Keratinocyte (primary cell): ENCODE measurements around the gene EPM2AIP1. TPM values are rescaled to one million over a fixed set of nuclear protein-coding genes. Genes with fewer than 3 reads are reported as not detected.
A peak's percentile ranks its signal among the peaks of the same experiment; 100 is the strongest.

Source experiments
- DNase-seq: peaks from one replicate; pipeline ENCODE4 v3.0.0-alpha.2; 2011; ENCODE audit warnings: low read depth, missing footprints, low spot score
- FAIRE-seq: peaks from 2 replicates; lab custom pipeline; 2011; peaks lifted over from hg19 to GRCh38; lab: Jason Lieb, UNC
- H2AFZ ChIP-seq: 2 replicates; pipeline ENCODE4 v1.6.0; 2012; ENCODE audit warnings: low read length, control low read depth, inconsistent platforms; ENCODE audit not compliant: control insufficient read depth
- H3K27ac ChIP-seq: 2 replicates; pipeline ENCODE4 v1.5.1; 2011; ENCODE audit warnings: low read length; ENCODE audit not compliant: control insufficient read depth, insufficient read depth
- H3K27me3 ChIP-seq: 3 replicates; pipeline ENCODE4 v1.6.0; 2011; ENCODE audit warnings: low read length; ENCODE audit not compliant: control insufficient read depth, insufficient read depth; ENCODE audit errors: extremely low read depth
- H3K36me3 ChIP-seq, 2 experiments: 2 replicates in 1 of 2; 3 replicates in 1 of 2; pipeline ENCODE4 v1.5.1; 2011; ENCODE audit warnings: low read length in 2 of 2, mild to moderate bottlenecking in 1 of 2; ENCODE audit not compliant: control insufficient read depth in 2 of 2, insufficient read depth in 2 of 2; ENCODE audit errors: extremely low read depth in 1 of 2
- H3K4me1 ChIP-seq: 3 replicates; pipeline ENCODE4 v1.5.1; 2011; ENCODE audit warnings: low read length; ENCODE audit not compliant: control insufficient read depth, insufficient read depth; ENCODE audit errors: extremely low read depth
- H3K4me2 ChIP-seq: 3 replicates; pipeline ENCODE4 v1.6.0; 2011; ENCODE audit warnings: low read depth, low read length; ENCODE audit not compliant: control insufficient read depth, insufficient read depth; ENCODE audit errors: extremely low read depth
- H3K4me3 ChIP-seq, 3 experiments: fragments of 200-600 bp in 1 of 3; sonication (generic) in 1 of 3; 2 replicates in 2 of 3; 3 replicates in 1 of 3; pipeline ENCODE4 v1.5.1; 2011 to 2016; ENCODE audit warnings: low read length in 3 of 3, mild to moderate bottlenecking in 3 of 3, control low read depth in 2 of 3, inconsistent platforms in 1 of 3, low read depth in 1 of 3, mixed read lengths in 1 of 3, mixed run types in 1 of 3, moderate library complexity in 1 of 3; ENCODE audit not compliant: control insufficient read depth in 2 of 3, insufficient read depth in 2 of 3; ENCODE audit errors: extremely low read depth in 1 of 3
- H3K79me2 ChIP-seq: 2 replicates; pipeline ENCODE4 v1.6.0; 2012; ENCODE audit warnings: low read length; ENCODE audit not compliant: control insufficient read depth, insufficient read depth
- H3K9ac ChIP-seq: 3 replicates; pipeline ENCODE4 v1.6.0; 2011; ENCODE audit warnings: low read length; ENCODE audit not compliant: control insufficient read depth, insufficient read depth; ENCODE audit errors: extremely low read depth
- H3K9me1 ChIP-seq: 3 replicates; pipeline ENCODE4 v1.6.0; 2011; ENCODE audit warnings: low read length; ENCODE audit not compliant: control insufficient read depth, insufficient read depth; ENCODE audit errors: extremely low read depth
- H3K9me3 ChIP-seq: 2 replicates; pipeline ENCODE4 v1.5.1; 2012; ENCODE audit warnings: low read depth, low read length; ENCODE audit not compliant: control insufficient read depth
- H4K20me1 ChIP-seq: 3 replicates; pipeline ENCODE4 v1.6.0; 2011; ENCODE audit warnings: low read length; ENCODE audit not compliant: control insufficient read depth, insufficient read depth; ENCODE audit errors: extremely low read depth
- EZH2 ChIP-seq: IDR thresholded peaks from one replicate; pipeline ENCODE4 v1.6.1; 2012; ENCODE audit warnings: inconsistent platforms, mild to moderate bottlenecking, low read length, moderate library complexity
- dilution Hi-C: fragments of 300-500 bp; cut with MboI; formaldehyde crosslinking; loops from one replicate; pipeline ENCODE4 v1.7.0; 2020; ENCODE audit warnings: low sequenced_read_pairs; ENCODE audit not compliant: extremely low pct_ligation_motif_present
- polyA plus RNA-seq, 5 experiments: library from polyadenylated mRNA; depleted of rRNA in 3 of 5; stranded (reverse) in 3 of 5; stranded (forward) in 1 of 5; unstranded in 1 of 5; fragments of >200 nt; gene quantifications; 1 replicate in 1 of 5; 2 replicates in 3 of 5; 3 replicates in 1 of 5; pipeline versions ENCODE4 v1.2.1 to v1.2.3, GENCODE V29; 2011 to 2012; ENCODE audit warnings: missing spikeins in 2 of 5, low read depth in 1 of 5, low replicate concordance in 1 of 5
- TF ChIP-seq, protein P1 (sequence below), 3 experiments: IDR thresholded peaks in 1 of 3; conservative IDR thresholded peaks in 1 of 3; optimal IDR thresholded peaks in 1 of 3; 2 replicates in 2 of 3; 3 replicates in 1 of 3; pipeline versions ENCODE3 to v1.5.1; 2011; ENCODE audit warnings: low read length in 3 of 3, mild to moderate bottlenecking in 3 of 3, moderate library complexity in 2 of 3, control low read depth in 1 of 3, inconsistent platforms in 1 of 3; ENCODE audit not compliant: insufficient read depth in 2 of 3; ENCODE audit errors: extremely low read depth in 1 of 3

The EPM2AIP1 gene
- polyA plus RNA-seq, 1 donor (not counting 4 experiments of a cell fraction or from before 2014, with no cell fraction given) = 5.5 TPM

DNA sequence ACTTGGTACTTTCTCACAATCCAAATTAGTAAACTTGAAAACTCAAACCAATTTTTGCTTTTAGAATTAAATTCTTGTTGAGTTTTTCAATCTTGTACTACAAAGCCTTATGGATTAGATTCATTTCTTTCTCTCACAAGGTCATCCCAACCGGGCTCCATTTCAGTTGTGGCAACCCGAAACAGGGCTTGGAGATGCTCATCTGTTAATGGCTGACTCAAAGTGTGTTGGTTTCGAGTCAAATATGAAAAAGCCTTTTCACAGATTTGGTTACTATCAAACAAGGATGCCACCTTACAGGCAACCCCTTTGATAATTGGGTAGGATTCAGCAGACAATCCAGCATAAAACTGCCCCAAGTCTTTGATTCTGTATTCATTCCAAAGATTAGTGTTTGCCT is 1.8 kb downstream of the EPM2AIP1 start:
- no peak for DNase-seq
- dilution Hi-C loops = no loop called here
- TF ChIP-seq, protein P1, sequence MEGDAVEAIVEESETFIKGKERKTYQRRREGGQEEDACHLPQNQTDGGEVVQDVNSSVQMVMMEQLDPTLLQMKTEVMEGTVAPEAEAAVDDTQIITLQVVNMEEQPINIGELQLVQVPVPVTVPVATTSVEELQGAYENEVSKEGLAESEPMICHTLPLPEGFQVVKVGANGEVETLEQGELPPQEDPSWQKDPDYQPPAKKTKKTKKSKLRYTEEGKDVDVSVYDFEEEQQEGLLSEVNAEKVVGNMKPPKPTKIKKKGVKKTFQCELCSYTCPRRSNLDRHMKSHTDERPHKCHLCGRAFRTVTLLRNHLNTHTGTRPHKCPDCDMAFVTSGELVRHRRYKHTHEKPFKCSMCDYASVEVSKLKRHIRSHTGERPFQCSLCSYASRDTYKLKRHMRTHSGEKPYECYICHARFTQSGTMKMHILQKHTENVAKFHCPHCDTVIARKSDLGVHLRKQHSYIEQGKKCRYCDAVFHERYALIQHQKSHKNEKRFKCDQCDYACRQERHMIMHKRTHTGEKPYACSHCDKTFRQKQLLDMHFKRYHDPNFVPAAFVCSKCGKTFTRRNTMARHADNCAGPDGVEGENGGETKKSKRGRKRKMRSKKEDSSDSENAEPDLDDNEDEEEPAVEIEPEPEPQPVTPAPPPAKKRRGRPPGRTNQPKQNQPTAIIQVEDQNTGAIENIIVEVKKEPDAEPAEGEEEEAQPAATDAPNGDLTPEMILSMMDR (optimal IDR thresholded peaks at IDR 0.05 in 1 of 3, IDR thresholded peaks at IDR 0.05 in 1 of 3, conservative IDR thresholded peaks at IDR 0.05 in 1 of 3; ENCODE audit: extremely low read depth in 1 of 3, insufficient read depth in 2 of 3, low read length in 3 of 3) = no peak
- no peak for TF ChIP-seq EZH2
- H3K9ac ChIP-seq = peak overlapping the region; percentile 88
- no peaks in the 10 kb centered on the region for H3K9me3 ChIP-seq
- peak overlapping the region; percentile 65 to 83 (median 75) for H3K4me3 ChIP-seq
- H3K4me2 ChIP-seq = peak overlapping the region; percentile 67
- peaks cover 3% of the 10 kb centered on the region for H4K20me1 ChIP-seq
- H3K27ac ChIP-seq = peak overlapping the region; percentile 91
- FAIRE-seq = no peak
- peaks cover 5 to 9% of the 10 kb centered on the region in 2 experiments for H3K36me3 ChIP-seq
- H3K9me1 ChIP-seq = no peaks in the 10 kb centered on the region
- H3K4me1 ChIP-seq = peaks cover 28% of the 10 kb centered on the region
- no peaks in the 10 kb centered on the region for H3K27me3 ChIP-seq
- peaks cover 51% of the 10 kb centered on the region for H3K79me2 ChIP-seq
- no peak overlapping the region for H2AFZ ChIP-seq

DNA sequence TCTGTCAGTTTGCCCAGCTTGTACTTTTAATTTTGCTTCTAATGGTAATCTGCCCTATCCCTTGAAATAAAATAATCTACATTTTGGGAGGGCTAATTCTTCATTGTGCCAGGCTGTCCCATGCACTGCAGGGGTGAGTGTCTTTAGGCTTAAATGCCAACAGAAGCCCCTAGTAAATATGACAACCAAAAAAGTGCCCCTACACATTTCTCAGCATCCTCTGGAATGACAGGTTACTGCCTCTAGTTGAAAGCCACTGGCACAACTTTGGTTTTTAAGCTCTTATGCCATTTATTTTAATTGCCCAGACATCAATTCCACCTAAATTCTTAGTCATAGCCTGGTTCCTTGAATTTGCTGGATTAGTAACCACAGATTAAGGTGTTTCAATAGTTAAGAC is 3.4 kb downstream of the EPM2AIP1 start:
- no peak overlapping the region for H3K27ac ChIP-seq
- H3K36me3 ChIP-seq = peaks cover 8 to 10% of the 10 kb centered on the region in 2 experiments
- dilution Hi-C loops = no loop called here
- DNase-seq (no peak), FAIRE-seq (no peak)
- H3K9ac ChIP-seq = no peak overlapping the region
- H4K20me1 ChIP-seq = peaks cover 3% of the 10 kb centered on the region
- H3K4me1 ChIP-seq = peaks cover 28% of the 10 kb centered on the region
- no peak for TF ChIP-seq EZH2
- TF ChIP-seq, protein P1 (optimal IDR thresholded peaks at IDR 0.05 in 1 of 3, IDR thresholded peaks at IDR 0.05 in 1 of 3, conservative IDR thresholded peaks at IDR 0.05 in 1 of 3; ENCODE audit: extremely low read depth in 1 of 3, insufficient read depth in 2 of 3, low read length in 3 of 3) = no peak
- no peaks in the 10 kb centered on the region for H3K9me3 ChIP-seq
- peaks cover 50% of the 10 kb centered on the region for H3K79me2 ChIP-seq
- peak overlapping the region in 1 of 3 experiments; percentile 13 for H3K4me3 ChIP-seq
- no peaks in the 10 kb centered on the region for H3K27me3 ChIP-seq
- H2AFZ ChIP-seq = no peak overlapping the region
- no peaks in the 10 kb centered on the region for H3K9me1 ChIP-seq
- H3K4me2 ChIP-seq = peak overlapping the region; percentile 67
